HEK293 (cell line): ENCODE data around the gene LSMEM2.

ENCODE experiments used
- CTCF ChIA-PET: fragments of 350-600 bp; formaldehyde crosslinking; extraction: SDS; loops from one replicate; lab custom pipeline; 2021; ENCODE audit warnings: antibody characterized with exemption; lab: Yijun Ruan, JAX
- POLR2A ChIA-PET: fragments of 300-600 bp; formaldehyde crosslinking; extraction: SDS; loops from one replicate; lab custom pipeline; 2020; ENCODE audit warnings: antibody characterized with exemption, inconsistent platforms; lab: Yijun Ruan, JAX
- H3K27ac ChIP-seq: fragments of 200-500 bp; sonication (Bioruptor generic); 2 replicates; pipeline ENCODE4 v1.5.1; 2014; ENCODE audit warnings: low read depth, low read length, control low read depth, inconsistent platforms; ENCODE audit errors: extremely low read depth
- H3K36me3 ChIP-seq, 2 experiments: fragments of 200-500 bp in 1 of 2; sonication (Bioruptor generic) in 1 of 2; 1 replicate in 1 of 2; 2 replicates in 1 of 2; pipeline ENCODE4 v1.5.1; 2014 to 2017; ENCODE audit warnings: inconsistent platforms in 2 of 2, low read length in 2 of 2; ENCODE audit not compliant: control insufficient read depth in 2 of 2, insufficient read depth in 1 of 2
- H3K4me1 ChIP-seq: fragments of 200-500 bp; sonication (Bioruptor generic); 2 replicates; pipeline ENCODE4 v1.5.1; 2014; ENCODE audit warnings: mild to moderate bottlenecking, low read length, inconsistent platforms; ENCODE audit not compliant: control insufficient read depth, insufficient read depth
- H3K4me3 ChIP-seq: 2 replicates; pipeline ENCODE4 v1.5.1; 2011; ENCODE audit warnings: low read depth, mild to moderate bottlenecking, control low read depth, low read length, moderate library complexity
- H3K9me3 ChIP-seq: fragments of 200-500 bp; sonication (Bioruptor generic); 2 replicates; pipeline ENCODE4 v1.5.1; 2014; ENCODE audit warnings: low read depth, low read length, inconsistent platforms; ENCODE audit not compliant: control insufficient read depth, insufficient read depth
- GLIS1 ChIP-seq: fragments of 450-650 bp; formaldehyde crosslinking; IDR thresholded peaks from 2 replicates; pipeline ENCODE4 v1.5.1; 2016; ENCODE audit warnings: missing biosample characterization, missing genetic modification characterization
- HOXC10 ChIP-seq: sonication (generic); formaldehyde crosslinking; IDR thresholded peaks from 2 replicates; pipeline ENCODE4 v1.8.1; 2023; ENCODE audit warnings: mild to moderate bottlenecking, missing genetic modification reagents
- INSM2 ChIP-seq: fragments of 450-650 bp; formaldehyde crosslinking; IDR thresholded peaks from 2 replicates; pipeline ENCODE4 v1.5.1; 2016; ENCODE audit warnings: missing biosample characterization, missing genetic modification characterization
- OSR2 ChIP-seq: fragments of 450-650 bp; formaldehyde crosslinking; IDR thresholded peaks from 2 replicates; pipeline ENCODE4 v1.5.1; 2016; ENCODE audit warnings: missing biosample characterization, missing genetic modification characterization
- PRDM1 ChIP-seq: fragments of 450-650 bp; formaldehyde crosslinking; IDR thresholded peaks from 2 replicates; pipeline ENCODE4; 2016; ENCODE audit warnings: missing biosample characterization, missing genetic modification characterization
- SP3 ChIP-seq: fragments of 450-650 bp; formaldehyde crosslinking; IDR thresholded peaks from 2 replicates; pipeline ENCODE4 v1.5.1; 2016; ENCODE audit warnings: missing biosample characterization, missing genetic modification characterization
- ZBTB1 ChIP-seq: fragments of 450-650 bp; formaldehyde crosslinking; IDR thresholded peaks from 2 replicates; pipeline ENCODE4 v1.5.1; 2016; ENCODE audit warnings: missing biosample characterization, missing genetic modification characterization
- ZBTB17 ChIP-seq: fragments of 450-650 bp; formaldehyde crosslinking; IDR thresholded peaks from 2 replicates; pipeline ENCODE4 v1.5.1; 2016; ENCODE audit warnings: missing biosample characterization, missing genetic modification characterization
- ZBTB20 ChIP-seq: fragments of 450-650 bp; formaldehyde crosslinking; IDR thresholded peaks from 2 replicates; pipeline ENCODE4 v1.5.1; 2016; ENCODE audit warnings: missing biosample characterization, missing genetic modification characterization
- ZFP41 ChIP-seq: fragments of 450-650 bp; formaldehyde crosslinking; IDR thresholded peaks from 2 replicates; pipeline ENCODE4 v1.5.1; 2016; ENCODE audit warnings: missing biosample characterization, missing genetic modification characterization, borderline replicate concordance
- ZIC2 ChIP-seq: fragments of 450-650 bp; formaldehyde crosslinking; IDR thresholded peaks from 2 replicates; pipeline ENCODE4 v1.5.1; 2016; ENCODE audit warnings: missing biosample characterization, missing genetic modification characterization
- ZNF146 ChIP-seq: fragments of 450-650 bp; formaldehyde crosslinking; IDR thresholded peaks from 2 replicates; pipeline ENCODE4 v1.5.1; 2016; ENCODE audit warnings: missing biosample characterization, missing genetic modification characterization
- ZNF148 ChIP-seq: fragments of 450-650 bp; formaldehyde crosslinking; IDR thresholded peaks from 2 replicates; pipeline ENCODE4 v1.5.0; 2017; ENCODE audit warnings: missing biosample characterization, missing genetic modification characterization, borderline replicate concordance
- ZNF239 ChIP-seq: fragments of 450-650 bp; formaldehyde crosslinking; IDR thresholded peaks from 2 replicates; pipeline ENCODE4 v1.5.1; 2016; ENCODE audit warnings: missing biosample characterization, missing genetic modification characterization
- ZNF26 ChIP-seq: fragments of 450-650 bp; formaldehyde crosslinking; IDR thresholded peaks from 2 replicates; pipeline ENCODE4 v1.5.1; 2016; ENCODE audit warnings: missing biosample characterization, missing genetic modification characterization
- ZNF362 ChIP-seq: fragments of 450-650 bp; formaldehyde crosslinking; IDR thresholded peaks from 2 replicates; pipeline ENCODE4 v1.5.1; 2016; ENCODE audit warnings: missing biosample characterization, missing genetic modification characterization
- ZNF558 ChIP-seq: fragments of 450-650 bp; formaldehyde crosslinking; IDR thresholded peaks from 2 replicates; pipeline ENCODE4 v1.5.1; 2016; ENCODE audit warnings: missing biosample characterization, missing genetic modification characterization
- ZNF580 ChIP-seq: fragments of 450-650 bp; formaldehyde crosslinking; IDR thresholded peaks from 2 replicates; pipeline ENCODE4 v1.5.1; 2016; ENCODE audit warnings: missing biosample characterization, missing genetic modification characterization
- ZNF610 ChIP-seq: fragments of 450-650 bp; formaldehyde crosslinking; IDR thresholded peaks from 2 replicates; pipeline ENCODE4 v1.5.1; 2016; ENCODE audit warnings: missing biosample characterization, missing genetic modification characterization, borderline replicate concordance
- ZNF76 ChIP-seq: fragments of 450-650 bp; formaldehyde crosslinking; IDR thresholded peaks from 2 replicates; pipeline ENCODE4; 2016; ENCODE audit warnings: low read depth, missing biosample characterization, missing genetic modification characterization, borderline replicate concordance
- ZNF843 ChIP-seq: fragments of 450-650 bp; formaldehyde crosslinking; IDR thresholded peaks from 2 replicates; pipeline ENCODE4 v1.5.1; 2016; ENCODE audit warnings: missing biosample characterization, missing genetic modification characterization

LSMEM2 gene

GRCh38 chr3:50262778-50263177, 16.1 kb upstream of the LSMEM2 start:
- ChIA-PET POLR2A (interaction anchor here (0.7 kb wide), 1 partner anchor 12 kb away, joined by 3 read pairs; no protein-coding TSS in a partner anchor), CTCF (interaction anchor here (0.7 to 1.9 kb wide), 3 partner anchors 9 to 36 kb away, joined by 3 to 11 read pairs (median 4); no protein-coding TSS in a partner anchor)
- no peaks in the 10 kb centered on the region for H3K9me3 ChIP-seq
- H3K27ac ChIP-seq = no peak overlapping the region
- H3K4me1 ChIP-seq = peaks cover 3% of the 10 kb centered on the region; the same call in 1 of the 2 replicates
- H3K4me3 ChIP-seq = no peak overlapping the region
- peaks cover 0 to 7% of the 10 kb centered on the region in 2 experiments; a peak in 1 of 3 replicates for H3K36me3 ChIP-seq
- TF ChIP-seq ZIC2 (tag by site-specific recombination) = peak; percentile 59
- TF ChIP-seq ZBTB20 (tag by site-specific recombination) = peak; percentile 50; the same call in 1 of the 2 replicates
- no peak for TF ChIP-seq ZBTB1 (tag by site-specific recombination)

GRCh38 chr3:50263478-50264382, 15.2 kb upstream of the LSMEM2 start:
- Histone ChIP-seq H3K27ac (no peak overlapping the region), H3K36me3 (no peaks in the 10 kb centered on the region), H3K9me3 (no peaks in the 10 kb centered on the region), H3K4me1 (peaks cover 3% of the 10 kb centered on the region; the same call in 1 of the 2 replicates), H3K4me3 (no peak overlapping the region)
- POLR2A ChIA-PET = interaction anchor here (0.7 to 1.9 kb wide), 9 partner anchors 8 to 87 kb away, joined by 3 to 9 read pairs (median 4); partner anchors contain the start of genes CYB561D2, HYAL3, LSMEM2 and NAA80
- TF ChIP-seq ZNF362 (tag by site-specific recombination) (peak; percentile 33; the same call in 1 of the 2 replicates), ZNF843 (no peak), GLIS1 (peak; percentile 48; the same call in 1 of the 2 replicates)
- CTCF ChIA-PET = interaction anchor here (0.7 to 2.4 kb wide), 9 partner anchors 8 to 69 kb away, joined by 3 to 16 read pairs (median 4); partner anchors contain the start of gene IFRD2

GRCh38 chr3:50264383-50264963, 14.4 kb upstream of the LSMEM2 start:
- Histone ChIP-seq H3K4me1 (peaks cover 3% of the 10 kb centered on the region; the same call in 1 of the 2 replicates), H3K9me3 (no peaks in the 10 kb centered on the region), H3K36me3 (no peaks in the 10 kb centered on the region), H3K4me3 (no peak overlapping the region), H3K27ac (no peak overlapping the region)
- POLR2A ChIA-PET = interaction anchor here (0.6 to 1.9 kb wide), 18 partner anchors 9 to 1518 kb away, joined by 3 to 11 read pairs (median 4); partner anchors contain the start of genes CYB561D2, GNAI2, HYAL3 and IFRD2
- CTCF ChIA-PET = interaction anchor here (0.8 to 2.4 kb wide), 7 partner anchors 7 to 70 kb away, joined by 3 to 16 read pairs (median 4); partner anchors contain the start of gene IFRD2
- no peak for TF ChIP-seq HOXC10 (CRISPR knock-in tag)
- no peak for TF ChIP-seq ZNF610 (tag by site-specific recombination)
- TF ChIP-seq ZNF580 (tag by site-specific recombination) = no peak
- TF ChIP-seq ZNF26 = no peak
- no peak for TF ChIP-seq INSM2 (tag by site-specific recombination)
- no peak for TF ChIP-seq ZNF76 (tag by site-specific recombination)
- TF ChIP-seq OSR2 (tag by site-specific recombination) = peak; percentile 55; the same call in 1 of the 2 replicates
- TF ChIP-seq ZNF239 = no peak
- TF ChIP-seq PRDM1 (tag by site-specific recombination) = no peak
- TF ChIP-seq ZNF146 (tag by site-specific recombination) = no peak
- no peak for TF ChIP-seq ZNF558 (tag by site-specific recombination)
- TF ChIP-seq ZBTB17 (tag by site-specific recombination) = peak; percentile 52; the same call in 1 of the 2 replicates
- TF ChIP-seq SP3 (tag by site-specific recombination) = peak; percentile 87
- TF ChIP-seq ZNF148 = no peak
- no peak for TF ChIP-seq ZFP41 (tag by site-specific recombination)
